OCI-LY7 (cell line): ENCODE results near the gene PKNOX1.

ENCODE experiments used
- CTCF ChIP-seq: fragments of 200-600 bp; sonication (generic); conservative IDR thresholded peaks from 2 replicates; pipeline ENCODE4 v1.5.1; 2014; ENCODE audit warnings: mild to moderate bottlenecking, antibody characterized with exemption, low read length, moderate library complexity, mixed read lengths
- EZH2phosphoT487 ChIP-seq: fragments of 200-600 bp; sonication (generic); IDR thresholded peaks from 2 replicates; pipeline ENCODE4 v1.6.1; 2018; ENCODE audit warnings: low read depth, borderline replicate concordance, mild to moderate bottlenecking, mixed run types, antibody characterized with exemption, low read length, moderate library complexity, mixed read lengths

GRCh38 chr21:42989816-42990650 lies 15.7 kb downstream of the PKNOX1 start:
- no peak for TF ChIP-seq CTCF
- no peak for TF ChIP-seq EZH2phosphoT487
